Kidney (tissue), 14 donors: ENCODE measurements around the gene MYH11. TPM values are rescaled to one million over a fixed set of nuclear protein-coding genes. Genes with fewer than 3 reads are reported as not detected.

Experiments
- DNase-seq, 5 donors: peaks; one replicate each; pipeline ENCODE4 v3.0.0-alpha.2; 2013 to 2020
- FAIRE-seq: peaks from 2 replicates; lab custom pipeline; 2012; peaks lifted over from hg19 to GRCh38; lab: Jason Lieb, UNC
- H3K27ac ChIP-seq, 2 donors: one replicate each; pipeline ENCODE4 v1.7.0; 2013; ENCODE audit warnings: low read depth in 2 of 2, low read length in 2 of 2, inconsistent platforms in 1 of 2
- H3K27me3 ChIP-seq: one replicate; pipeline ENCODE4 v1.7.1; 2013; ENCODE audit warnings: low read length, inconsistent platforms; ENCODE audit not compliant: control insufficient read depth, insufficient read depth
- H3K36me3 ChIP-seq, 3 donors: one replicate each; pipeline versions ENCODE4 v1.7.0 to v1.7.1; 2013; ENCODE audit warnings: low read length in 3 of 3, control low read depth in 1 of 3, inconsistent platforms in 1 of 3; ENCODE audit not compliant: insufficient read depth in 3 of 3, control insufficient read depth in 2 of 3
- H3K4me1 ChIP-seq, 3 donors: one replicate each; pipeline versions ENCODE4 v1.7.0 to v1.7.1; 2013; ENCODE audit warnings: low read length in 3 of 3, inconsistent platforms in 1 of 3, low read depth in 1 of 3; ENCODE audit not compliant: control insufficient read depth in 2 of 3, insufficient read depth in 2 of 3
- H3K4me3 ChIP-seq, 3 donors: one replicate each; pipeline versions ENCODE4 v1.7.0 to v1.8.1; 2013; ENCODE audit warnings: low read length in 3 of 3, control low read depth in 1 of 3, inconsistent platforms in 1 of 3
- H3K9ac ChIP-seq, 3 donors: one replicate each; pipeline versions ENCODE4 v1.7.0 to v1.7.1; 2013; ENCODE audit warnings: low read length in 3 of 3, control low read depth in 1 of 3, inconsistent platforms in 1 of 3
- H3K9me3 ChIP-seq, 3 donors: one replicate each; pipeline versions ENCODE4 v1.7.0 to v1.7.1; 2013; ENCODE audit warnings: low read length in 3 of 3, control low read depth in 1 of 3, inconsistent platforms in 1 of 3; ENCODE audit not compliant: control insufficient read depth in 2 of 3, insufficient read depth in 1 of 3
- intact Hi-C: fragments of 100-400 bp; cut with DNase I; formaldehyde crosslinking; loops from one replicate; pipeline ENCODE4 v1.11.1; 2022
- polyA plus RNA-seq: library from polyadenylated mRNA; stranded (reverse); fragments of 350-450 nt; fragmentation: Illumina TruSeq; extraction: RNeasy Lipid Tissue Mini Kit (QIAGEN cat#74804); gene quantifications from one replicate; pipeline ENCODE4 v1.2.3, GENCODE V29; 2014; ENCODE audit warnings: low read depth, low replicate concordance; ENCODE audit not compliant: insufficient read depth
- total RNA-seq: library from RNA; stranded (reverse); fragmentation: NEBNext Ultra II Directional; extraction: Animal tissue kit (Norgen Biotek cat#: 25700); gene quantifications from one replicate; pipeline ENCODE4 v1.2.1, GENCODE V29; 2021
- TF ChIP-seq, protein P1 (sequence below): IDR thresholded peaks from 3 replicates; pipeline ENCODE4 v1.5.1; 2012; ENCODE audit warnings: mild to moderate bottlenecking, moderate library complexity, borderline replicate concordance; ENCODE audit not compliant: insufficient read depth; ENCODE audit errors: extremely low read depth
- donor health status: control.
- donor health status: control.
- donor health status: control.
- donor health status: control.
- donor health status: control.
- donor health status: DM: yes; HTN: yes; CAD: no.
- donor health status: Normal renal cell carcinoma (clear cell type).

MYH11 gene
- total and polyA plus RNA-seq, 2 donors from 2014 or later: 40.2 to 175 TPM

DNA sequence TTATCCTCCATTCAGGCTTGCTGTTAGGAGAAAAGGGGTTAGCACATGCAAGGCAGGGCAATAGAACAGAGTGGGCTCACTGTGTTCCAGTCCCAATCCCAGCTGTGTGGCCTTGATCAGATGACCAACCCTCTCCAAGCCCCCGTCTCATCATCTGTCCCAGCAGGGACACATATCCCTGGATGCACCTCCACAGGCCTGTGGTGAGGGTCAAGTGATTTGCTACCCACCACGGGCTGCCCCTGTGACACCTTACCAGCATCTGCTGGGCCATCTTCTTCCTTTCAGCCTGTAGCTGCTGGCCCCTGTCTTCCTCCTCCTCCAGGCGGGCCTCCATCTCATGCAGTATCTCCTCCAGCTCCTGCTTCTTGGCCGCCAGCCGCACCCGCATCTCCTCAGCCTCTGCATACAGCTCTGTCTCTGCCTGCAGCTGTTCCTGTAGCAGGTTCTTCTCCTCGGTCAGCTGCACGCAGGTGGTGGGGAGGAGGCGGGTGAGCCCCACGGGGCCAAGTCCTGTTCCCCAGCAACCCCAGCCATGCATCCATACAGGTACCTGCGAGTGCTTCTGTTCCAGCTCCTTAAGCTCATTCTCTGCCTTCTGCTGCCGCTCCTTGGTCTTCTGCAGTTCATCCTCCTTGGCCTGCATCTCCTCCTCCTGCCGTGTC lies 115.5 kb downstream of the MYH11 start:
- DNase-seq (no peak), FAIRE-seq (no peak)
- Histone ChIP-seq H3K9me3 (peaks cover 0 to 5% (median 0%) of the 10 kb centered on the region in 3 donors), H3K4me3 (no peak overlapping the region), H3K9ac (no peak overlapping the region), H3K4me1 (no peaks in the 10 kb centered on the region), H3K27ac (no peak overlapping the region), H3K27me3 (no peaks in the 10 kb centered on the region), H3K36me3 (no peaks in the 10 kb centered on the region)
- TF ChIP-seq, protein P1, sequence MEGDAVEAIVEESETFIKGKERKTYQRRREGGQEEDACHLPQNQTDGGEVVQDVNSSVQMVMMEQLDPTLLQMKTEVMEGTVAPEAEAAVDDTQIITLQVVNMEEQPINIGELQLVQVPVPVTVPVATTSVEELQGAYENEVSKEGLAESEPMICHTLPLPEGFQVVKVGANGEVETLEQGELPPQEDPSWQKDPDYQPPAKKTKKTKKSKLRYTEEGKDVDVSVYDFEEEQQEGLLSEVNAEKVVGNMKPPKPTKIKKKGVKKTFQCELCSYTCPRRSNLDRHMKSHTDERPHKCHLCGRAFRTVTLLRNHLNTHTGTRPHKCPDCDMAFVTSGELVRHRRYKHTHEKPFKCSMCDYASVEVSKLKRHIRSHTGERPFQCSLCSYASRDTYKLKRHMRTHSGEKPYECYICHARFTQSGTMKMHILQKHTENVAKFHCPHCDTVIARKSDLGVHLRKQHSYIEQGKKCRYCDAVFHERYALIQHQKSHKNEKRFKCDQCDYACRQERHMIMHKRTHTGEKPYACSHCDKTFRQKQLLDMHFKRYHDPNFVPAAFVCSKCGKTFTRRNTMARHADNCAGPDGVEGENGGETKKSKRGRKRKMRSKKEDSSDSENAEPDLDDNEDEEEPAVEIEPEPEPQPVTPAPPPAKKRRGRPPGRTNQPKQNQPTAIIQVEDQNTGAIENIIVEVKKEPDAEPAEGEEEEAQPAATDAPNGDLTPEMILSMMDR: no peak
- intact Hi-C loops: no loop called here

DNA sequence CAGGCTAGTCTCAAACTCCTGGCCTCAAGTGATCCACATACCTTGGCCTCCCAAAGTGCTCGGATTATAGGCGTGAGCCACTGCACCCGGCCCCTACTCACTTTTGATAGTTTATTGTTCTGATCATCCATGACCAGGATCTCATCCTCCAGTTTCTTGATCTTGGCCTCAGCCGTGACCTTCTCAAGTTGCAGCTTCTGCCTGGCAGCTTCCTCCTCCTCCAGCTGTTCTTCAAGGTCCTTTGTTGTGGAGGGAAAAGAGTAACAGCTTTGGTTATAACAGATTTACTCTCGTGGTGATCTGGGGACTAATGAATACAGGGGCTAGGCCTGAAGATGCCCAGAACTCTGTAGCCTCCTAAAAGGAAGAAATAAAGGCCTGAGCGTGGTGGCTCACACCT lies 116.9 kb downstream of the MYH11 start:
- TF ChIP-seq, protein P1: no peak
- peaks cover 0 to 5% (median 0%) of the 10 kb centered on the region in 3 donors for H3K9me3 ChIP-seq
- no peaks in the 10 kb centered on the region for H3K36me3 ChIP-seq
- no peaks in the 10 kb centered on the region for H3K4me1 ChIP-seq
- no peak overlapping the region for H3K4me3 ChIP-seq
- no peaks in the 10 kb centered on the region for H3K27me3 ChIP-seq
- H3K9ac ChIP-seq: no peak overlapping the region
- intact Hi-C loops: no loop called here
- peak in 3 of 5 donors; percentile 11 to 33 (median 23) for DNase-seq
- FAIRE-seq: no peak
- H3K27ac ChIP-seq: no peak overlapping the region

- intact Hi-C loops: no loop called here
- no peak for DNase-seq
- FAIRE-seq: no peak
- Histone ChIP-seq H3K27ac (no peak overlapping the region), H3K4me1 (no peaks in the 10 kb centered on the region), H3K9ac (no peak overlapping the region), H3K27me3 (no peaks in the 10 kb centered on the region), H3K36me3 (no peaks in the 10 kb centered on the region), H3K4me3 (no peak overlapping the region), H3K9me3 (peaks cover 0 to 5% (median 0%) of the 10 kb centered on the region in 3 donors)
- TF ChIP-seq, protein P1: no peak
These were observed 117.4 kb downstream of the MYH11 start for GRCh38 chr16:15739464-15739863.
